Fibroblast of peridontal ligament (primary cell): ENCODE results near the gene CRTC3.
"Not testable (repeated sequence)": the region's sequence is repeated elsewhere in the genome, so short reads cannot be mapped to it uniquely, and the experiment has no call there.

ENCODE experiments used
- DNase-seq: peaks from one replicate; pipeline ENCODE4 v3.0.0-alpha.2; 2010; ENCODE audit errors: extremely low read depth

Gene CRTC3

GRCh38 chr15:90520365-90520764 lies 9.4 kb upstream of the CRTC3 start:
- no peak for DNase-seq

GRCh38 chr15:90523373-90523772 lies 6.3 kb upstream of the CRTC3 start:
- DNase-seq = no peak

- not testable (repeated sequence) for DNase-seq
Observed at GRCh38 chr15:90524018-90524803, 5.5 kb upstream of the CRTC3 start.

GRCh38 chr15:90529011-90529370 lies 732 bp upstream of the CRTC3 start:
- DNase-seq = no peak

GRCh38 chr15:90530250-90531051 lies 728 bp downstream of the CRTC3 start:
- DNase-seq = no peak

- DNase-seq = no peak
Observed at GRCh38 chr15:90531147-90531546, 1.4 kb downstream of the CRTC3 start.

GRCh38 chr15:90535254-90535653 lies 5.5 kb downstream of the CRTC3 start:
- no peak for DNase-seq

- DNase-seq = no peak
Observed at GRCh38 chr15:90539789-90540188, 10.1 kb downstream of the CRTC3 start.

GRCh38 chr15:90540768-90541167 lies 11.0 kb downstream of the CRTC3 start:
- no peak for DNase-seq

GRCh38 chr15:90545095-90545494 lies 15.4 kb downstream of the CRTC3 start:
- DNase-seq = no peak

GRCh38 chr15:90547540-90547939 lies 17.8 kb downstream of the CRTC3 start:
- DNase-seq = no peak

GRCh38 chr15:90550919-90551318 lies 21.2 kb downstream of the CRTC3 start:
- DNase-seq = no peak

- peak; percentile 95 for DNase-seq
Observed at GRCh38 chr15:90552162-90552928, 22.6 kb downstream of the CRTC3 start.

- DNase-seq = no peak
Observed at GRCh38 chr15:90552929-90553211, 23.1 kb downstream of the CRTC3 start.

GRCh38 chr15:90553248-90553745 lies 23.6 kb downstream of the CRTC3 start:
- DNase-seq = peak; percentile 99

- peak; percentile 56 for DNase-seq
Observed at GRCh38 chr15:90557186-90558084, 27.7 kb downstream of the CRTC3 start.

- DNase-seq = no peak
Observed at GRCh38 chr15:90558171-90558573, 28.4 kb downstream of the CRTC3 start.

- no peak for DNase-seq
Observed at GRCh38 chr15:90559119-90559518, 29.4 kb downstream of the CRTC3 start.

GRCh38 chr15:90560229-90560776 lies 30.6 kb downstream of the CRTC3 start:
- DNase-seq = peak; percentile 100

- DNase-seq = peak; percentile 95
Observed at GRCh38 chr15:90561344-90562244, 31.9 kb downstream of the CRTC3 start.
